Dermis microvascular lymphatic vessel endothelial cell (primary cell): ENCODE results near the gene SPACA5. TPM values are rescaled to one million over a fixed set of nuclear protein-coding genes. Genes with fewer than 3 reads are reported as not detected.
A peak's percentile ranks its signal among the peaks of the same experiment; 100 is the strongest.
"Not testable (repeated sequence)": the region's sequence is repeated elsewhere in the genome, so short reads cannot be mapped to it uniquely, and the experiment has no call there.

Source experiments
- DNase-seq, 2 donors: peaks; one replicate each; pipeline versions ENCODE4 v3.0.0 to v3.0.0-alpha.2; 2010; ENCODE audit warnings: low read depth in 2 of 2
- total RNA-seq: library from RNA; depleted of rRNA; stranded (reverse); fragments of >200 nt; gene quantifications from 2 replicates; pipeline ENCODE4 v1.2.1, GENCODE V29; 2014

SPACA5 gene
- total RNA-seq = not detected in 2 replicates

DNA sequence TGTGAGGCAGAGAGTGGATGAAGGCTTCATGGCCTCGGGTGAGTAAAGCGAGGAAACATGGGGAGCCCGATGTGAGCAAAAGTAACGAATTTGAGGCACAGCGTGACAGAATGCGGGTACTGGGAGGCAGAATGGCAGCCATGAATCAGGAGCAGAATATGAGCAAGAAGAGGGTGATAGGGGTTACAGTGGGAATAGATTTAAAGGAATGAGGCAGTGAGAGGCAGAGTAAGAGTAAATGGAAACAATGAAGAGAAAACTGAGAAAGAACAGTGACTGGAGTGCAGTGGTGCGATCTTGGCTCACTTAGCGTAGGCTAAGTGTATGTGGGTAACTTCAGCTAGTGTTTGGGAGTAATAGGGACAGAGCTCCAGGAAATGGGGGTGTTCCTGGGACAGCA, at the start of gene SPACA5:
TSS of gene SPACA5 (plus strand) at position 301 of the 400 bp plus-strand sequence. CDS start 815 bp downstream, outside the sequence.
- DNase-seq = not testable (repeated sequence)

DNA sequence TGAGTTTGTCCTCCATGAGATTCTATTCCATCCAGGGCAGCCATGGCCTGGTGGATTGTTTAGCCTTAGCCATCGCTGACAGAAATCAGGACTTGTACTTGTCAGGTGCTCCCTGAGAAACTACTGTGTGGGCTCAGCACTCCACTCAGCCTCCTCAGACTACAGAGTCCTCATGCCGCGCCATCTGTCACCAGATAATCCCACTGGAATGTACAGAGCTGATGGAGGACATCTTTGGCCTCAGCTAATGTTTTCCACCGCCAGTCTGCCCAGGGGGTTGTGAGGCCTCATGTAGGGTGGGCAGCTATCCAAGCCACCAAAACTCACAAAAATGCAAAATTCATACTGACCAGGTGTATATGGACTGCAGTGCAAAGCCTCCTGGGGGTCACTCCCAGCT, 48.6 kb upstream of the SPACA5 start:
- not testable (repeated sequence) for DNase-seq

DNA sequence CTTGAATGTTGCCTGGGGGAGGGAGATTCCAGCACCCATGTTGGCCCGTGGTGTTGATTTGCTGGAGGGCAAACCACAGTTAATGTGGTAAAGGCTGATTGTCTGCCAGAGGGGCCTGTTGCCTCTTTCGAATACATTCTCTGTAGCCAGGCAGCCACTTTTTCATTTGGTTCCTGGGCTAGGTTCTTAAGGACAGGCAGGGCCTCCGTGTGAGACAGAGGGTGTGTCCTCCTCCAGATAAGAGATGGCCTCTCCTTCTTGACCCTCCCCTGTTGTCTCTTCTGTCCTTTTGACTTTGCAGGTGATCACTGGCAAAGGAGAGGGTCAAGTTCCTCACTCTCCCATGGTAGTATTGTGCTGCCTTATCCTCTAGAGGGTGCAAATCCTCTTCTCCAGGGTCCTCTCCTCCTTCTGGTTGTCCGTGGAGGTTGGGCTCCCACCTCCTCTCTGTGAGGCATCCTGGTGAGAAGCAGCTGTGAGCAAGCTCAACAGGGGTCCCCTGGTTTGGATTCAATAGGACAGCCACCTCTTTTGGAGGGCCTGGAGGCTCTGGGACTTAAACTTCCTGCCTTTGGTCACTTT, 47.9 kb upstream of the SPACA5 start:
- peak in 1 of 2 donors; percentile 13 for DNase-seq

DNA sequence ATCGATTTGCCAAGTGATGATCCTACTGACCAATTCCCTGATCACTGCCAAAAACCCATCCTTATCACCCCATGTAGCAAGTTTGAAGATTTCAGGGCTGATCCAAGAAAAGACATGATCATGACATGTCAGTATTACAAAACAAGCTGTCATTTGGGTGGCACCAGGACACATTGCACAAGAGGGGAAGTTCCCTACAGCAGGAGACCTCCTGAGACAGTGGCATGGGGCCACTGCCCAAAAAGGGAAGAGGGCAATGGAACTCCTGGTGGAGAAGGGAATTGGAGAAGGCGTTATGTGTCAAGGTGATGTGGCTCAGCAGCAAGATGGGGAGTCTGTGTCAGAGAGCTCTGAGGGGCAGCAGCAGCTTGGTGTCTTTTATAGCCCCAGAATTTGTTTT, 46.4 kb upstream of the SPACA5 start:
- DNase-seq = no peak

DNA sequence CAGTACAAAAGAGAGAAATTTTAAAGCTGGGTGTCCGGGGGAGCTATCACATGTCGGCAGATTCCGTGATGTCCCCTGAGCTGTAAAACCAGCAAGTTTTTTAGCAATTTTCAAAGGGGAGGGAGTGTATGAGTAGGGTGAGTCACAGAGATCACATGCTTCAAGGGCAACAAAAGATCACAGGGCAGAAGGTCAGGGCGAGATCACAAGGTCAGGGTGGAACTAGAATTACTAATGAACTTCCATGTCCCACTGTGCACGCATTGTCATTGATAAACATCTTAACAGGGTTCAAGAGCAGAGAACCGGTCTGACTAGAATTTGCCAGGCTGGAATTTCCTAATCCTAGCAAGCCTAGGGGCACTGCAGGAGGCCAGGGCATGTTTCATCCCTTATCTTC, 45.0 kb upstream of the SPACA5 start:
- not testable (repeated sequence) for DNase-seq

DNA sequence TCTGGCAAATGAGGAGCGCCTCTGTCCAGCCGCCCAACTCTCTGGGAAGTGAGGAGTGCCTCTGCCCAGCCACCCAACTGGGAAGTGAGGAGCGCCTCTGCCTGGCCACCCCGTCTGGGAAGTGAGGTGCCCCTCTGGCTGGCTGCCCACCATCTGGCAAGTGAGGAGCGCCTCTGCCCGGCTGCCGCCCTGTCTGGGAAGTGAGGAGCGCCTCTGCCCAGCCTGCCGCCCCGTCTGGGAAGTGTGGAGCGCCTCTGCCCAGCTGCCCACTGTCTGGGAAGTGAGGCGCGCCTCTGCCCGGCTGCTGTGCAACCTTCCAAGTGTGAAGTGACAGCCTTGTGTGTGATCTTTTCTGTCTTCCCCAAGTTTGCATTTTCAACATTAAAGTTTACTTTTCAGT, 41.3 kb upstream of the SPACA5 start:
- not testable (repeated sequence) for DNase-seq

DNA sequence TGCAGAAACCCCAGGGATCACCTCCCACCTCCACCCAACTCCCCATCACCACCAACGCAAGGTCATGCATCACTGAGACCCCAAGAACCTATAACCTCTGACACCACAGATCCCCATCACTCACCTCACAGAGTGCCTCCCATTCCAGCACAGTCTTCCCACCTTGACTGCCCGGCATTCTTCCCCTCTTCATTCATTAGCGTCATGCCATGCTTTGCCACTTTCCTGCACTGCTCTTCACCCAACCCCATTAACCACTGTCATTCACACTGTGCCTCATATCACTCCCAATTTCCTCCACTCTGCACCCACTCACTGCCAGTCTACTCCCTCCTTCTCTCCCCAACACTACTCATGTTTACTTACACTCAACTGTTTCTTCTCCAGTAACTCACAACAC, 33.6 kb upstream of the SPACA5 start:
- no peak for DNase-seq

DNA sequence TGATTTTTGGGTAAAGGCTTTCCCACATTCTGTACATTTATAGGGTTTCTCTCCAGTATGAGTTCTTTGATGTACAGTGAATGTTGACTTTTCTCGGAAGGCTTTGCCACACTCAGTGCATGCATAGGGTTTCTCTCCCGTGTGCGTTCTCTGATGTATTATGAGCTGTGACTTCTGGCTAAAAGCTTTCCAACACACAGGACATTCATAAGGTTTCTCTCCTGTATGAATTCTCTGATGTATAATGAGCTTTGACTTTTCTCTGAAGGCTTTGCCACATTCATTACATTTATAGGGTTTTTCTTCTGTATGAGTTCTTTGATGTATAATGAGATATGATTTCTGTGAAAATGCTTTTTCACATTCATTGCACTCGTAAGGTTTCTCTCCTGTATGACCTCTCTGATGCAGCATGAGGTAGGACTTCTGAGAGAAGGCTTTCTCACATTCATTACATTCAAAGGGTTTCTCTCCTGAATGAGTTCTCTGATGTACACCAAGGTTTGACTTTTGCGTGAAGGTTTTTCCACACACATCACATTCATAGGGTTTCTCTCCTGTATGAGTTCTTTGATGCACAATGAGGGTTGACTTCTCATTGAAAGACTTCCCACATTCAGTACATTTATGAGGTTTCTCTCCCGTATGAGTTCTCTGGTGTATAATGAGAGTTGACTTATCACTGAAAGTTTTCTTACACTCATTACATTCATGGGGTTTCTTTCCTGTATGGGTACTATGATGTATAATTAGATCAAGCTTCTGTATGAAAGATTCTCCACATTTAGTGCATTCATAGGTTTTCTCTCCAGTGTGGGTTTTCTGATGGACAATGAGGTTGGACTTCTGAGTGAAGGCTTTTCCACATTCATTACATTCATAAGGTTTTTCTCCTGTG, 30.3 kb upstream of the SPACA5 start:
- no peak for DNase-seq

DNA sequence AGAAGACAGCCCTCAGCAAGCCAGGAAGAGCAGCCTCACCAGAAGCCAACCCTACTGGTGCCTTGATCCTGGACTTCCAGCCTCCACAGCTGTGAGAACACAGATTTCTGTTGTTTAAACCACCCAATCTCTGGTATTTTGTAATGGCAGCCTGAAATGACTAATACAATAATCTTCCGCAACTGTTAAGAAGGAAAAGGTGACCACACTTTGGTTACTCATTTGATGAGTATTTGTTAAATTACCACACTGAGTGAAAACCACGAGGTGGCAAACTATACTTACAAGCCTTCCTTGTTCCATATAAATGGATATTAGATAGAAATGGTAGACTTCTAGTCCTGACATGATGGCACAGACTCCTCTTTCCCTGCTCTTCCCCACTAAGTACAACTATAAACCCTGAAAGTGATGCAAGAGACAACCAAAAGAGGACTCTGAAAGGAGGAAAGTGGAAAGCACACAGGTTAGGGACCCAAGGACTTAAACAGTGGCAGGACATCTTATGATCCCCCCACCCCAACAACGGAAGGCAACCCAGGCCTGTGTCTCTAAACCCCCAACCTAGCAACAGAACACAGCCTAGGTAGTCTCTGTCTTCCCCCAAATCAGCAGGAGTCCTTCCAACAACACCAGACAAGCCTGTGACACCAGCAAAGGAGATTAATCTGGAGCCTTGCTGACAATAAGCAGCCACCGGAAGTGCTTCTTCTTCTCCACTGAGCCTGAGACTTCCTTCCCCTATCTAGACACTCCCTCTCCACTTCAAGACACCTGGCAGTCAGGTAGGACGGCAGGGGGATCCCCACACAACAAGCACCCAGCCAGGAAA, 15.3 kb upstream of the SPACA5 start:
- no peak for DNase-seq

DNA sequence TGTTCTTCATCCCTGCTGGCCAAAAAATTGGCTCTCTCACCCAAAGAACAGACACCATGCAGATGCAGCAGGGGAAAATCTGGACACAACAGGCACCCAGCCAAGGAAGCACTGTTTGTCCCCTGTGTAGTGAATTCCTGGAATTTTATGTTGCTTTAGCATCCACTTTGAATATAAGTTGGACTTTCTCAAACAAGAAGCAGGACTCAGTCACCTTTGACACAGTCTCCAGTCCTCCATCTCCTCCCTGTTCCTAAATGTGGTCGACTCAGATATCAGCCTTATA, 14.8 kb upstream of the SPACA5 start:
- DNase-seq = no peak

DNA sequence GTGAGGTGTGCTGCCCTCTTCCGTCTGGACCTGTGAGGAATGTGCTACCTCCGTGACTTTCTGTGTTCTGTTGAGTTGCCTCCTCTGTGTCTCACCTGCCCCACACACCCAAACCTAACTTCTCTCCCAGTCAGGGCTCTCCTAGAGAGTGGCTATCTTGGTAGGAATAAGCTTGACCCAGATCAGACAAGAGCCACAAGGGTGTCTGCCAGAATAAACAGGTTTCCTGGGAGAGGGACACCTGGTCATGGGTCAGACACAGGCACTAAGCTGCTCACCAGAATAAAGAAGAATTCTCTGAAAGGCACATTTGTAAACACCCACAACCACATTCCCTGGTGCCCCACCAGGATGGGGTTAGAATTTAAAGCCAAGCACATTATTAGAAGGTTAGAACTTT, 14.1 kb upstream of the SPACA5 start:
- no peak for DNase-seq

DNA sequence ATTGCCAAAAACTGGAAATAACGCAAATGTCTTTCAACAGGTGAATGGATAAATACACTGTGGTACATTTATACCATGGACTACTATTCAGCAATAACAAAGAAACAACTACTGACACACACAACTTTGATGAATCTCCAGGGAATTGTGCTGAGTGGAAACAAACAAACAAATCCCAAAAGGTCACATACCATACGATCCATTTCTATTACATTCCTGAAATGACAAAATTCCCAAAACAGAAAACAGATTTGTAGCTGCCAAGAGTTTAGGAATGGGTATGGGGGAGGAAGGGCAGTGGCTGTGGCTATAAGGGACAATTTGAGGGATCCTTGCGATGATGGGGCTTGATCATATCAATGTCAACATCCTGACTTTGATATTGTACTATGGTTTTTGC, 5.5 kb upstream of the SPACA5 start:
- DNase-seq = peak; percentile 7 to 42

DNA sequence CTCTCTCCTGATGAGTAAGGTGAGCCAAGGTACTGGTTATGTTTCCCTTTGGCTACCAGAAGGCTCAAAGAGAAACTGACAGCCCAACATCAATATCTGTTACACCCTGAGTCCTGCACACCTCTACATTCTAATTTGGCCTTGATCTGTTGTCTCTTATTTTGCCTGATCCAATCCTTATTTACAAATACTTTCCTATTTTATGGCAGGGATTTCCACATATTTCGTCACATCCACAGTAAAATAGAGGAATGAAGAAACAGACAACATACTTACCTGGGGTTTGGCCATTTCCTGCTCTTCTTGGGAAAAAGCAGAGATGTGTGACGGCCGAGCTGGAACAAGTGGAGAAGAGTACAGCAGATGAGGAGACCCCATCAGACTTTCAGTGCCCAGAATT, 4.5 kb upstream of the SPACA5 start:
- no peak for DNase-seq

DNA sequence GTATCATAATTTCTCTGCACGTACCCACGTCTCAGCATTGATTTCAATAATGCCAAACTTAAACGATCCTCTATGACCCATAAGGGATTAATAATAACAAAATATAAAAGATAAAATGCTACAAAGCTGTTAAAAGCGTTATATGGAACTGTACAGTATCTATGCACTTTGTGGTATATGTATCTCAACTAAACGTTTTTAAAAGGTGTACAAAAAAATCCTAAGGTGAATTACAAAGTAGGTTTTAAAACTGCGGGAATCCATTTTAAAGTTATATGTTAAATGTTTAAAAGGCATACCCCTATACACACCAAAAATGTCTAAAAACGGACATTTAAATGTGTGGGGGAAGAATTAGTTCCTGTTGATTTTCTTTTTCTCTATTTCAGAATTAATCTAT, 3.9 kb upstream of the SPACA5 start:
- DNase-seq = no peak

DNA sequence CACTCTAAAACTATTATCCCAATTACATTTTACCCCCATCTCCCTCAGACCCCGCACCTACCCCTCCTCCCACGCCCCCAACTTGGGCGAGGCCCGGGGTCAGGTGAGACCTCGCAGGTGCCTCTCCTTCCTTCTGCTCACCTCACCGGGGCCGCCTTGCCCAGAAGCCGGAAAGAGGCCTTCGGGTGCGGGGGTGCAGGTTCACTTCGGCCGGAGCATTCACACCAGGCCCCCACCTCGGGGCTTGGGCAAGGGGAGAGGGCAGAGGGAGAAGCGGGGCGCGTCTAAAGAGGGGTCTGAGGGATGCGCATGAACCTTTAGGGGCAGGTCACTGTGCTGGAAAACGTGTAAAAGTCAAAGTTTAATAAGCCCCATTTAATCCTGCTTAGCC, 3.4 kb upstream of the SPACA5 start:
- DNase-seq = no peak

DNA sequence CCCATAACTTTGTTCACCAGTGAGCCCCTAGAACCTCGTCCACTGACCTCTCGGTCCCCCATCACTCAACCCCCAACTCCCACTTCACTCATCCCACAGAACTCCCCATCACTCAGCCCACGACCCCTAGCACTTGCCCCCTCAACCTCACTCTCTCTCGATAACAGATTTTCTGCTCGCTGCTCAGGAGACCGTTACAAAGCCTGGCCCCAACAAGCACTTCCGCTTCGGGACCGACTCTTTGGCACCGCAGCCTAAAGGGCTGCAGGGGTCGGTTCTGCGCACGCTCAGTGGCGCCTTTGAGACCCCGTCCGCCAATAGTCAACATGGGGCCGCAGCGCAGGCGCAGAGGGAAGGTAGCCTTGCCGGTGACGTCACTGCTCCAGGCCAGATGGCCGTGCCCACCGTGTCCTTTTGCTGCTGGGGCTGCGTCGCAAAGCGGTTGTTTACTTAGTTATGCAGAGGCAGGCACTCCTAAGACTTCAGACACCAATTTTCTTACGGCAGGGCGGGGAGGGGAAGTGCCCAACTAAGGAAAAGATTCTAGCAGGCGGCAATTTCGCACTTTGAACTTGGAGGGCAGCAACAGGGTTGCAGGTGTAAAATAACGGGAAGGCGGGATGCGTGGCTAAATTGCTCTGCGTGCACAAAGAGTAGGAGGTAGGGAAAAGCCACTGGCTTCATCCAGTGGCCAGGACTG, 2.9 kb upstream of the SPACA5 start, which contains the start of gene ZNF182:
TSS of gene ZNF182 (minus strand) at position 232 of the 700 bp plus-strand sequence. CDS start 1,380 bp downstream, outside the sequence.
- DNase-seq = peak; percentile 76 to 86

DNA sequence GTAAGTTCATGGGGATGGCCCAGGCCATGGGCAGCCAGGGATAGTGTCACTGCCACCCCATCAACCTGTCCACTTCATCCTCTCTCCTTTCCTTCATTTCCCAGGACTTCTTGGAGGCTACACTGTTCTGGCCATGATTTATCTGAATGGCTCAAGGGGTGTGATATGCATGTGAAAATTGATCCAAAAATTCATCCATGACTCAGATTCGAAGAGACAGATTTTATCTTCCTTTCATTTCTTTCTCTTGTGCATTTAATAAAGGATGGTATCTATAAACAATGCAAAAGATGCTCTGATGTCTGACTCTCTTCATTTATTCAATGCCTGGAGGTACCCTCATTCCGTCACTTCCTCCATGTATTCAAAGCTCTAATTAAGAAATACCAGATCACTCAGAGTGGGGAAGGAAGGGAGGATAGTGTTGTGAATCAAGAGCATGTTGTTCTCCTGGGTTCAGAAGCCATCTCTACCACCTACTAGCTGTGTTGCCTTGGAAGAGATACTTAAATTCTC, 2.7 kb downstream of the SPACA5 start:
- not testable (repeated sequence) for DNase-seq

DNA sequence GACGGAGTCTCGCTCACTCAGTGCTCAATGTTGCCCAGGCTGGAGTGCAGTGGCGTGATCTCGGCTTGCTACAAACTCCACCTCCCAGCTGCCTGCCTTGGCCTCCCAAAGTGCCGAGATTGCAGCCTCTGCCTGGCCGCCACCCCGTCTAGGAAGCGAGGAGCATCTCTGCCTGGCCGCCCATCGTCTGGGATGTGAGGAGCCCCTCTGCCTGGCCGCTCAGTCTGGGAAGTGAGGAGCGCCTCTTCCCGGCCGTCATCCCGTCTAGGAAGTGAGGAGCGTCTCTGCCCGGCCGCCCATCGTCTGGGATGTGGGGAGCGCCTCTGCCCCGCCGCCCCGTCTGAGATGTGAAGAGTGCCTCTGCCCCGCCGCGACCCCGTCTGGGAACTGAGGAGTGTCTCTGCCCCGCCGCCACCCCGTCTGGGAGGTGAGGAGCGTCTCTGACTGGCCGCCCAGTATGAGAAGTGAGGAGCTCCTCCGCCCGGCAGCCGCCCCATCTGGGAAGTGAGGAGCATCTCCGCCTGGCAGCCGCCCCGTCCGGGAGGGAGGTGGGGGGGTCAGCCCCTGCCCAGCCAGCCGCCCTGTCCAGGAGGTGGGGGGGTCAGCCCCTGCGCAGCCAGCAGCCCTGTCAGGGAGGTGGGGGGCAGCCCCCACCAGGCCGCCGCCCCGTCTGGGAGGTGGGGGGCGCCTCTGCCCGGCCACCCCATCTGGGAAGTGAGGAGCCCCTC, 10.0 kb downstream of the SPACA5 start:
- not testable (repeated sequence) for DNase-seq

DNA sequence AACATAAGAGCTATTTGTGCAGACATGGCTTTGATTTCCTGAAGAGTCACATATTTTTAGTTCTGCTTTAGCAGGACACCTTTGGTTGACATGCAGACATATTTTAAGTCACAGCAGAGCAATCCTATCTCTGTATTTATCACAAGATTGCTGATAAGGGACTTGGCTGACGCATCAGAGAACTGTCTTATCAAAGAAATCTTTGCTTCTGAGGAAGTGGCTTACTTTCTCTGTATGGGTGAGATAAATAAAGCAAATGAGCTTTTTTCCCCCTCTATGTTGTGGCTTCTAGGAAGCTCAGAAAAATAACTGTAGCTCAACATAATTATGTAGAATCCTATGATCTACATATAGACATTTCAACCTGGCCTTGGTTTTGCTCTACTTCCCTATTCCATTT, 13.1 kb downstream of the SPACA5 start:
- DNase-seq = not testable (repeated sequence)

DNA sequence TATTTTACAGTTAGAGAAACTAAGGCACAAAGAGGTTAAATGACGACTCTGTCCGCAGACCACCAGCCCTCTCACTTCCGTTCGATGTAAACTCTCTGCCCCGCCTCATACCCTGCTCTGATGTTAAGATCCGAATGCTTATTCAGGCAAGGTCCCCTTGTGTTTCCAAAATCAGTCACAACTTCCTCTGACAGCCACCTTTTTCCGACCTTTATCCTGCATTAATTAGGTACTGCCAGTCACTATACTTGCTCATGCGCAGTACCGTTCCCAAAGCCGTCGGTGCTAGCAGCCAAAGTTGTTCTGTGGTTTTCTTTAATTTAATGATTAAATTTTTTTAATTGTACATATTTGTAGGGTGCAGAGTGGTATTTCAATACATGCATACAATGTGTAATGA, 13.7 kb downstream of the SPACA5 start:
- DNase-seq = not testable (repeated sequence)
